A172 (cell line): Measurements from ENCODE around the gene PTTG1IP. TPM values are rescaled to one million over a fixed set of nuclear protein-coding genes. Genes with fewer than 3 reads are reported as not detected.
"Not testable (repeated sequence)": the region's sequence is repeated elsewhere in the genome, so short reads cannot be mapped to it uniquely, and the experiment has no call there.

Experiments used
- DNase-seq: peaks from one replicate; pipeline ENCODE4 v3.0.0-alpha.2; 2015; ENCODE audit warnings: low spot score
- total RNA-seq: library from RNA; depleted of rRNA; stranded (reverse); fragments of >200 nt; shearing (Covaris generic); gene quantifications from 2 replicates; pipeline ENCODE4 v1.2.3, GENCODE V29; 2014

PTTG1IP gene
- total RNA-seq, 1 experiment from 2014 or later, result 637 TPM

DNA sequence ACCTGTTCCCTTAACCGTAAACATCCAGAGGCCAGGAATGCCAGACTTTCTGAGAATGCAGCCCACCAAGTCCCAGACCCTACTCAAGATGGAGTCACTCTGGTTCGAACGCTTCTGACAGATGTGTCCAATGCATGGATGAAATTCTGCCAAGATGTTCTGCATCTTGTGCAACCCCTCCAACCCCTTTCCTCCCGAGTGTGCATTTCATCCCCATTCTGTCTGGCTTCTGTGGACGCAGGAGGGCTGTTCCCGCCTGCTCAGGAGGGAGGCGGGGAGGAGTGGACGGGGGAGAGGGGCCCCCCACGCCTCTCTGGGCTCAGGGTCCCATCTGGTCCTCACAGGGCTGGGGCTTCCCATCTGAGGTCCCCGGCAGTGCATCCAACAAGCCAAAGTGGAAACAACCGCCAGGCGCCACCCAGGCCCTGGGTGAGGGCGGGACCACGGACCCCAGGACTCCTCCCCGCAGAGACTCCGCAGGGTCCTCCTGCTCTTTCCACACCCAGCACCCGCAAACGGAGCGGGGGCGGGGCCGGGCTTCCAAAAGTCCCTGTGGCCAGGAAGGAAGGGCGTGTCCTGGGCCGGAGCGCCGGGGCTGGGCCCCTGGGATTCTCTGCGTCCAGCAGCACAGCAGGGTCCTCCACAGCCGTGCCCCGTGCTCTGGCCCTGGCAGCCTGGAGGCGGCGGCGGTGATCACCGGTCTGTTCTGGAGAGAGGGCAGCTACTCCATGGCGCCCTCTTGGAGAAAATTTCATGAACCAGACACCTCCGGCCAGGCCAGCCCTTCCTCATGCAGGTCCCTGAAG lies 27.9 kb downstream of the PTTG1IP start:
- no peak for DNase-seq

DNA sequence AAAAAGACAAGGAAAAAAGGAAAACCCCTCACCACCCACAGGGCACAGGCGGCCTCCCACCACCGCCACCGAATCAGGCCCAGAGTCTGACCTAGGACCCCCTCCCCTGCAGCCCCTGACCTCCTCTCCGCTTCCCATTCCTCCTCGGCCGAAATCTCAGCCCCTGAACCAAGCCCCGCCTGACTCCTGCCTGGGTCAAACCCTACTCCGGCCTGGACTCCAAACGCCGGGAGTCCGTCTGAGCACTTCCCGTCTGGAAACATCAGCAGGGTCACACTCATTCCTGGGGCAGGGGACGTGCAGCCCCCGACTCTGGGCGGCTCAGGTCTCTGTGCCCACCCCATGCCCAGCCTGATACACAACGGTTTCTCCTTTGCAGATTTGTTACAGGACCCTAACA lies 29.2 kb downstream of the PTTG1IP start:
- DNase-seq, result no peak

DNA sequence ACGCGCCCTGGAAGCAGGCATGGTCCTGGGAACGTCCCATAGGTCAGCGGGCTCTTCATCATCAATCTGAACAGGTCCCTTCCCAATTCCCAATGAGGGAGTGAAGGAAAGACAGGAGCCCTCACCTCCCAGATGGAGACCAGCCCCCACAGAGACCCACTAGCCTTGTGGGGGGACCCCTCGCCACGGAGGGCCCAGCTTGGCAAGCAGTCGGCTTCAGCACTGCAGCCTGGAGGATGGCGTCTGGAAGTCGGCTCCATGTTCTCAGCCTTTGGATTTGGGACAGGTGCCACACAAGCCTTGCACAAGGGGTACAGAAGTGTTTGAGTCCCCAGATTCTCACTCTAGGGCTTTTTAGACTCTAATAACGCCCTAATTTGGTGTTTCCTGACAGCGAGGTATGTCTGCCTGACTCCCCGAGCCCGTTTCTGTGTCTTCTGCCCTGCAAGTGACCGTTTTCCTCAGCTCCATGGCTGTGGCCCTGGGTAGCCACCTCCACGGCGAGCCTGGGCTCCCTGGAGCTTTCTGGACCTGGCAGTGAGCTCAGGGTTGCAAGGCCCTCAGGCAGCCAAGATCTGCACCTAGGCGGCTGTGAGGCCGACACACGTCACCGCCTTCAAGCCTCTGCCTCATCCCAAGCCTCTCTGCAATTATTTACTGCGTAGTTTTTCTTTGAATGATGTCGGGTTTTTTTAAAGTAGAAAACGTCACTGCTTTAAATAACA lies 30.6 kb downstream of the PTTG1IP start:
- DNase-seq, result no peak

- DNase-seq, result no peak
Measured at GRCh38 chr21:44842087-44842486, 31.4 kb downstream of the PTTG1IP start.

GRCh38 chr21:44840771-44841170 lies 32.7 kb downstream of the PTTG1IP start:
- no peak for DNase-seq

- no peak for DNase-seq
Measured at GRCh38 chr21:44838951-44839350, 34.5 kb downstream of the PTTG1IP start.

GRCh38 chr21:44838039-44838895 lies 35.2 kb downstream of the PTTG1IP start:
- DNase-seq, result no peak

DNA sequence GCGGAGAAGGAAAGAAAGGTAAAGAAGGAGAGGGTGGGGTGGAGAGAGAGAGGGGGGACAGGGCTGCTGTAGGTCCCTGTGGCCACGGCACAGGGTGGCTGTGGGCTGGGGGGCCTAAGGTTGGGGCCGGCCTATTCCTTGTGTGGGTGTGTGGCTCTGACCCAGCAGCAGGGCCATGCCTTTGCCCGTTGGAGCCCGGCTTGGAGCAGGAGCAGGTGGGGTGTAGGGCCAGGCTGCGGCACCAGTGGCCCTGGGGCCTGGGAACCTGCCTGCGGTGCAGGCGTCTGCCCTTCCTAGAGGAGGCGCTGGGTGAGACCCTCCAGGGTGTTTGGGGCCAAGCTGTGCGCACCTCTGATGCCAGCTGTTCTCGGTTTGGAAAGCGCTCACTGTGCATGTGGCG lies 36.0 kb downstream of the PTTG1IP start:
- no peak for DNase-seq

GRCh38 chr21:44836666-44837471 lies 36.6 kb downstream of the PTTG1IP start:
- no peak for DNase-seq

DNA sequence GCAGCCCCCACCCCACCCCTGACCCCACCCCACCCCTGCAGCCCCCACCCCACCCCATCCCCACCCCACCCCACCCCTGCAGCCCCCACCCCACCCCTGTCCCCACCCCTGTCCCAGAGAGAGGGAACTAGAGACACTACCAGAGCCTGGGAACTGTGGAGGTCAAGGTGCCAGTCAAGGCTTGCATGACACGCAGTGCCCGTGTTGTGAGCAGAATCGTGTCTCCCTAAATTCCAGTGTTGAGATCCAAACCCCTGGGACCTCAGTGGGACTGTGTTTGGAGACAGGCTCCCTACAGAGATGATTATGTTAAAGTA lies 37.2 kb downstream of the PTTG1IP start:
- no peak for DNase-seq

DNA sequence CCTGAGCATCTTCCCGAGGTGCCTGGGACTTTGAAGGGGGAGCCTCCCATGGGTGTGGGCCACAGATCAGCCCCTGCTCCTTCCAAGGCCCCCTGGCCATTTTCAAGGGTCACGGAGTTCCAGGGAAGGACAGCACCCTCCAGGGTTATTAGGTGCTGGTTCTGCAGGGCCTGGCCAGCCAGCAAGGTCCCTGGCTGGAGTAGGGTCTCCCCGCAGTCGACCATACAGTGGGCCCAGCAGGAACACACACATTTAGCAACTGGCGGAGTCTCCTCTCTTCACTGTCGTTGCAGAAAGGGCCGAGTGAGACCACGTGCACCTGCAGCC lies 37.9 kb downstream of the PTTG1IP start:
- no peak for DNase-seq

DNA sequence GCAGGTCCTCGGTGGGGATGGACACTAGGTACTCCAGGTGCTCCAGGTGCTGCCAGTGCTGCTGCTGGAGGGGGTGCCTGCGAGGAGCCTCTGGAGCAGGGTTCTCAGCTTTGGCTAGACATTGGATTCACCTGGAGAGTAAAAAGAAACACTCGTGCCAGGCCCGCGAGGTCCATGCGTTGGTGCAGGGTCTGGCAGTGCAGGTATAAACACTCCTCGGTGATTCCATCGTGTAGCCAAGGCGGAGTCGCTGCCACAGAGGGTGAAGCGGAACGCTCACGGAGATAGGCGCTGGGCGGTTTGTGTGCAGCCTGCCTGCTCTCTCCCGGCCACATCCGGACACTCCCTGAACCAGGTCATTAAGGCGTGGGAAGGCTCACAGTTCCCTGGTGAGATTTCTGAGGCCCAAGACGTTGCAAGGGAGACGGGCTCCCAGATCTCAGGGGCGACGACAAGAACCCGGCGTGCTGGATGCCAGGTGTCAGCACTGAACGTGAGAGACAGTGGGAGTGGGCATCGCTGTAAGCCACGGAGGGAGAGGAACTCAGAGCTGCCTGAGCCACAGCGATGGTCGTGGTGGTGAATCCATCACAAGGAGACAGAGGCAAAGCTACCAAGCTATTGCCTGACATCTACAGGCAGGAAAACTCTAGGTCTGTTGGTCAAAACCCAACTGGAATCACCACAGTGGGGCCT lies 38.4 kb downstream of the PTTG1IP start:
- DNase-seq, result no peak

GRCh38 chr21:44834231-44834950 lies 39.1 kb downstream of the PTTG1IP start:
- DNase-seq, result no peak

DNA sequence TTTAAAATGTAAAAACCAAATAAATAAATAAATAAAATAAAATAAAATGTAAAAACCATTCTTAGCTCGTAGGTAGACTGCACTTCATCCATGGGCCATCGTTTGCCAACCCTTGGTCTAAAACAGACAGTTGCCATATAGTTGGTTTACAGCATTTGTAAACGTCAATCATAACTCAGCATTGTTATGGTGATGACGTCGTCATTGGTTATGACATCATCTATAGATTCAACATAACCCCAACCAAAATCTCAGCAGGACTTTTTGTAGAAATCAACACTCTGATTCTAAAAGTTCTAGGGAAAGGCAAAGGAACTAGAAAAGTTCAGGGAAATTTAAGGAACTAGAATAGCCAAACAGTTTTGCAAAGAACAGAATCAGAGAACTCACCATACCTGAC lies 39.8 kb downstream of the PTTG1IP start:
- no peak for DNase-seq

- DNase-seq, result not testable (repeated sequence)
Measured at GRCh38 chr21:44832516-44833255, 40.8 kb downstream of the PTTG1IP start.

- no peak for DNase-seq
Measured at GRCh38 chr21:44831227-44831860, 42.1 kb downstream of the PTTG1IP start.

- DNase-seq, result no peak
Measured at GRCh38 chr21:44829507-44830092, 43.9 kb downstream of the PTTG1IP start.

GRCh38 chr21:44828362-44829056 lies 45.0 kb downstream of the PTTG1IP start:
- DNase-seq, result no peak
